Breast epithelium (tissue), 4 donors: ENCODE results near the gene SPATA33. TPM values are rescaled to one million over a fixed set of nuclear protein-coding genes. Genes with fewer than 3 reads are reported as not detected.

Experiments
- DNase-seq, 2 donors: peaks; one replicate each; pipeline ENCODE4 v3.0.0-alpha.2; 2019; ENCODE audit warnings: low spot score in 2 of 2
- H3K27ac ChIP-seq, 2 donors: fragments of 200-600 bp; sonication (generic) in 1 of 2; one replicate each; pipeline ENCODE4 v1.5.1; 2016 to 2019; ENCODE audit warnings: mild to moderate bottlenecking in 1 of 2
- H3K27me3 ChIP-seq, 2 donors: fragments of 200-600 bp; sonication (generic) in 1 of 2; one replicate each; pipeline versions ENCODE4 v1.5.1 to v1.6.0; 2017 to 2019; ENCODE audit warnings: control low read depth in 1 of 2, mild to moderate bottlenecking in 1 of 2
- H3K36me3 ChIP-seq: fragments of 200-600 bp; one replicate; pipeline ENCODE4 v1.5.1; 2019
- H3K4me1 ChIP-seq, 2 donors: fragments of 200-600 bp; sonication (generic); one replicate each; pipeline ENCODE4 v1.5.1; 2016 to 2019; ENCODE audit warnings: control low read depth in 1 of 2
- H3K4me3 ChIP-seq, 3 donors: fragments of 200-600 bp; sonication (generic); 1 replicate in 2 of 3; 2 replicates in 1 of 3; pipeline ENCODE4 v1.5.1; 2016 to 2019; ENCODE audit warnings: mild to moderate bottlenecking in 3 of 3, moderate library complexity in 2 of 3
- H3K9me3 ChIP-seq, 2 donors: fragments of 200-600 bp; sonication (generic) in 1 of 2; one replicate each; pipeline ENCODE4 v1.5.1; 2016 to 2019; ENCODE audit warnings: control low read depth in 1 of 2
- POLR2A ChIP-seq: fragments of 450-650 bp; IDR thresholded peaks from one replicate; pipeline ENCODE4 v1.6.1; 2016; ENCODE audit warnings: antibody characterized with exemption, mild to moderate bottlenecking, moderate library complexity
- POLR2AphosphoS5 ChIP-seq, 3 donors: sonication (generic); formaldehyde crosslinking; IDR thresholded peaks; one replicate each; pipeline ENCODE4 v1.6.1; 2017; ENCODE audit warnings: antibody characterized with exemption in 3 of 3
- intact Hi-C: fragments of 100-400 bp; cut with DNase I; formaldehyde crosslinking; loops from one replicate; pipeline ENCODE4 v1.15.1; 2023; ENCODE audit warnings: low total_unique reads
- total RNA-seq, 3 donors: library from RNA; depleted of rRNA; stranded (reverse); fragments of >200 nt; gene quantifications; one replicate each; pipeline ENCODE4 v1.1.0, GENCODE V29; 2016
- TF ChIP-seq, protein P1 (sequence below), 3 donors: fragments of 450-650 bp; IDR thresholded peaks; one replicate each; pipeline ENCODE4 v1.5.1; 2016 to 2017; ENCODE audit warnings: antibody characterized with exemption in 3 of 3, mild to moderate bottlenecking in 3 of 3, moderate library complexity in 3 of 3

The SPATA33 gene
- total RNA-seq, 3 donors from 2014 or later: 3.8 to 7.2 (median 5.9) TPM

DNA sequence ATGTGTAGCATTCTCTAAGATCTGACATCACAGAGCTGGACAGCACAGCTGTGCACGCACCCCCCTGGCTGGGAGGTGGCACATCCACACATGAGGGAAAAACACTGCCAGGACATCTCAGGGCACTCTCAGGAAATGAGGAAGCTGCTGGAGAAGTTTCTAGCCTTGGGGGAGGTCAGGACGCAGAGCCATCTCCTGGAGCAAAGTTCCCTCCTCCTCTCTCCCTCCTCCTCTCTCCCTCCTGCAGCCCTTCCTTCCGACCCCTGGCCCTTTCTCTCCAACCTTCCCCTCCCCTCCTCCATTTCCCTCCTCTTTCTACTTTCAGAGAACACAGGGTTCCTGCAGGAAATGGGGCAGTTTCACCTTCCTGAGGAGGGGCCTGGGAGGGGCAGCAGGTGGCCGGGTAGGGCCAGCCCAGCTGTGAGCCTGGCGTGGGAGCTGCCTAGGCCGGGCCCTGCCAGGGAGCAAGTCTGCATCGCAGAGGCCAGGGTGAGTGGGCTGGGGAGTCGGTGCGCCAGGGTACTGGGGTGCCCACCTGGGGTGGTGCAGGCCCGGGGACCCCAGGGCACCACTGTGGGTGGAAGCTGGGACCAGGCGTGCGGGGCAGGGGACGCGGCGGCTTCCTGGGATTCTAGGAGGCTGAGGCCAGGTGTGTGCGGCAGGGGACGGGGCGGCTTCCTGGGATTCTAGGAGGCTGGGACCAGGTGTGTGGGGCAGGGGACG lies 44.2 kb upstream of the SPATA33 start, which contains the start of gene DPEP1:
DPEP1 (plus strand) TSS at position 412 of the 723 bp plus-strand sequence. CDS start 16,769 bp downstream, outside the sequence.
- Histone ChIP-seq H3K4me1 (no peaks in the 10 kb centered on the region), H3K9me3 (no peaks in the 10 kb centered on the region), H3K27ac (no peak within 1 kb of the TSS), H3K27me3 (peaks cover 0 to 11% of the 10 kb centered on the region in 2 donors), H3K4me3 (no peak within 1 kb of the TSS), H3K36me3 (no peaks in the 10 kb centered on the region)
- TF ChIP-seq, protein P1, sequence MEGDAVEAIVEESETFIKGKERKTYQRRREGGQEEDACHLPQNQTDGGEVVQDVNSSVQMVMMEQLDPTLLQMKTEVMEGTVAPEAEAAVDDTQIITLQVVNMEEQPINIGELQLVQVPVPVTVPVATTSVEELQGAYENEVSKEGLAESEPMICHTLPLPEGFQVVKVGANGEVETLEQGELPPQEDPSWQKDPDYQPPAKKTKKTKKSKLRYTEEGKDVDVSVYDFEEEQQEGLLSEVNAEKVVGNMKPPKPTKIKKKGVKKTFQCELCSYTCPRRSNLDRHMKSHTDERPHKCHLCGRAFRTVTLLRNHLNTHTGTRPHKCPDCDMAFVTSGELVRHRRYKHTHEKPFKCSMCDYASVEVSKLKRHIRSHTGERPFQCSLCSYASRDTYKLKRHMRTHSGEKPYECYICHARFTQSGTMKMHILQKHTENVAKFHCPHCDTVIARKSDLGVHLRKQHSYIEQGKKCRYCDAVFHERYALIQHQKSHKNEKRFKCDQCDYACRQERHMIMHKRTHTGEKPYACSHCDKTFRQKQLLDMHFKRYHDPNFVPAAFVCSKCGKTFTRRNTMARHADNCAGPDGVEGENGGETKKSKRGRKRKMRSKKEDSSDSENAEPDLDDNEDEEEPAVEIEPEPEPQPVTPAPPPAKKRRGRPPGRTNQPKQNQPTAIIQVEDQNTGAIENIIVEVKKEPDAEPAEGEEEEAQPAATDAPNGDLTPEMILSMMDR (IDR thresholded peaks at IDR 0.05): no peak
- TF ChIP-seq POLR2AphosphoS5 (IDR thresholded peaks at IDR 0.05) (no peak), POLR2A (no peak)
- intact Hi-C loops: no loop called here
- no peak for DNase-seq

DNA sequence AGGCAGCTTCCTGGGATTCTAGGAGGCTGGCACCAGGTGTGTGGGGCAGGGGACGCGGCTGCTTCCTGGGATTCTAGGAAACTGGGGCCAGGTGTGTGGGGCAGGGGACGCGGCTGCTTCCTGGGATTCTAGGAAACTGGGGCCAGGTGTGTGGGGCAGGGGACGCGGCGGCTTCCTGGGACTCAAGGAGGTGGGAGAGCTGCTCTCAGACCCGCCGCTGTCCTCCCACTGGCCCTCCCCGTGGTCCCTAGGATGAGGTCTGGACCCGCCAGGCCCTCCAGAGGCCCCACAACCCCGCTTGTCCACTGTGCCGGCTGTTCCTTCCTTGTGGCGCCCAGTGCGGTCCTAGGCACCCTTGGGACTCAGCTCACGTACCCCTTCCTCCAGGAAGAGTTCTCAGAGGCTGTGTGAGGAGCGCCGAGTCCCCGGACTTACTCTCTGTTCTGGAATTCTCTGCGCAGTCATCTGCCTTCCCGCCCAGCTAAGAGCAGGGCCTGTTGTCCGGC lies 43.6 kb upstream of the SPATA33 start:
- peaks cover 0 to 13% of the 10 kb centered on the region in 2 donors for H3K27me3 ChIP-seq
- H3K36me3 ChIP-seq: no peaks in the 10 kb centered on the region
- no peak for DNase-seq
- H3K4me3 ChIP-seq: no peak overlapping the region
- no peaks in the 10 kb centered on the region for H3K9me3 ChIP-seq
- no peak overlapping the region for H3K27ac ChIP-seq
- TF ChIP-seq POLR2AphosphoS5 (IDR thresholded peaks at IDR 0.05): no peak
- TF ChIP-seq, protein P1 (IDR thresholded peaks at IDR 0.05): no peak
- no peak for TF ChIP-seq POLR2A
- intact Hi-C loops: no loop called here
- no peaks in the 10 kb centered on the region for H3K4me1 ChIP-seq

DNA sequence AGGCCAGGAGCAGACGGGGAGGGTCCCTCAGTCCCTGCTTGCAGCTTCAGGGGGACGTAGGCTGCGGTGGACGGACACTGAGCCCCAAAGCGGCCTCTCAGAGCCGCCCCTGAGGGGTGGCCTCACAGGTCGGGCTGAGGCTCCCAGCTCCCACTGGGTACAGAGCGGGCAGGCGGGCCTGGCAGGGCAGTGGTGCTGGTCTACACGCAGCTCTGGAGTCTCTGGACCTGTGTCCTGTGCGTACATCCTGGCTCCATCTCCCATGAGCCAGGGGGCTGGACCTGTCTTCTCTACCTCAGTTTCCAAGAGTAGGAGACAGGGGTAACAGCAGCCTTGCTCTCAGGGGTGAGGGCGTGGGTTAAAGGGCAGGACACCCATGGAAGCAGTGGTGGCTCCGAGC lies 42.5 kb upstream of the SPATA33 start:
- intact Hi-C loops: no loop called here
- Histone ChIP-seq H3K4me3 (no peak overlapping the region), H3K9me3 (no peaks in the 10 kb centered on the region), H3K27ac (no peak overlapping the region), H3K36me3 (no peaks in the 10 kb centered on the region), H3K4me1 (no peaks in the 10 kb centered on the region), H3K27me3 (peaks cover 0 to 17% of the 10 kb centered on the region in 2 donors)
- DNase-seq: no peak
- TF ChIP-seq, protein P1 (IDR thresholded peaks at IDR 0.05): no peak
- no peak for TF ChIP-seq POLR2A
- TF ChIP-seq POLR2AphosphoS5 (IDR thresholded peaks at IDR 0.05): no peak

DNA sequence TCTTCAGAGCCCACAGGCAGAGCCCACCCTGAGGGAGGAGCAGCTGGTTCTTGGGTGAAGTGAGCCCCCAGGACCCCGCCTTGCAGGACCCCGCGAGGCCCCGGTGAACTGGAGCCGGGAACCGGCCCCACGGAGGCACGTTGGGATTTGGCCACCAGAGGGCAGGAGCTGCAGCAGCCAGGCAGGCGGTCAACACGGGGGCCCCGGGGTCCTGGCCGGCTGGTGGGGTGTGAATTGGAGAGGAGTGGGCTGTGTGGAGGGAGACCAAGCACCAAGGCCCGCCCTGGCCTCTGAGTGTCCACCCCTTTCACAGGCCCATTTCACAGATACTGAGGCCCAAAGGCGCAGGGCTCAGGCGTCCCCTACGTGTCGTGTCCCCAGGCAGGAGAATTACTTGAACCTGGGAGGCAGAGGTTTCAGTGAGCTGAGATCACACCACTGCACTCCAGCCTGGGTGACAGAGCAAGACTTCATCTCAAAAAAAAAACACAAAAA lies 42.0 kb upstream of the SPATA33 start:
- no peak for DNase-seq
- Histone ChIP-seq H3K4me3 (no peak overlapping the region), H3K36me3 (no peaks in the 10 kb centered on the region), H3K27me3 (peaks cover 0 to 17% of the 10 kb centered on the region in 2 donors), H3K4me1 (no peaks in the 10 kb centered on the region), H3K9me3 (no peaks in the 10 kb centered on the region), H3K27ac (no peak overlapping the region)
- intact Hi-C loops: no loop called here
- TF ChIP-seq POLR2A (no peak), POLR2AphosphoS5 (IDR thresholded peaks at IDR 0.05) (no peak)
- TF ChIP-seq, protein P1 (IDR thresholded peaks at IDR 0.05): peak in 2 of 3 donors; percentile 34 to 35

DNA sequence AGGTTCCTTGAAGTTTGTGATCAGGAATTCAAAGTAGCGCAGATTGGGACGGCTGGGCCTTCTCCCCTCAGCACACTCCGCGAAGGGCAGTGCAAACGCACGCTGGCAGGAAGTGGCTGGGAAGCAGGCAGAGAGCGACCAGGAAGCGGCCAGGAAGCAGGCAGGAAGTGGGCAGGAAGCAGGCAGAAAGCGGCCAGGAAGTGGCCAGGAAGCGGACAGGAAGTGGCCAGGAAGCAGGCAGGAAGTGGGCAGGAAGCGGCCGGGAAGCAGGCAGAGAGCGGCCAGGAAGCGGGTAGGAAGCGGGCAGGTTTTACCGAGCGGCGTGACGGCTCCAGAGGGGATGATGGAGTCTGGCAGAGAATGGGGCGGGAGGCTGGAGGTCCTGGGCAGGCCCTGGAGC lies 41.0 kb upstream of the SPATA33 start:
- no peaks in the 10 kb centered on the region for H3K9me3 ChIP-seq
- no peaks in the 10 kb centered on the region for H3K36me3 ChIP-seq
- peak overlapping the region in 1 of 2 donors; percentile 25 for H3K27ac ChIP-seq
- TF ChIP-seq POLR2A (no peak), POLR2AphosphoS5 (IDR thresholded peaks at IDR 0.05) (no peak)
- TF ChIP-seq, protein P1 (IDR thresholded peaks at IDR 0.05): no peak
- no peaks in the 10 kb centered on the region for H3K4me1 ChIP-seq
- no peak for DNase-seq
- H3K4me3 ChIP-seq: no peak overlapping the region
- peaks cover 0 to 17% of the 10 kb centered on the region in 2 donors for H3K27me3 ChIP-seq
- intact Hi-C loops: no loop called here
